Measurements from ENCODE around the gene GALE. TPM values are rescaled to one million over a fixed set of nuclear protein-coding genes. Genes with fewer than 3 reads are reported as not detected.

Gene GALE
- total and polyA plus RNA-seq, 2 of the 13 experiments (the other 11 are each of a cell fraction or from before 2014, with no cell fraction given), result 85.2 to 88.4 TPM

DNA sequence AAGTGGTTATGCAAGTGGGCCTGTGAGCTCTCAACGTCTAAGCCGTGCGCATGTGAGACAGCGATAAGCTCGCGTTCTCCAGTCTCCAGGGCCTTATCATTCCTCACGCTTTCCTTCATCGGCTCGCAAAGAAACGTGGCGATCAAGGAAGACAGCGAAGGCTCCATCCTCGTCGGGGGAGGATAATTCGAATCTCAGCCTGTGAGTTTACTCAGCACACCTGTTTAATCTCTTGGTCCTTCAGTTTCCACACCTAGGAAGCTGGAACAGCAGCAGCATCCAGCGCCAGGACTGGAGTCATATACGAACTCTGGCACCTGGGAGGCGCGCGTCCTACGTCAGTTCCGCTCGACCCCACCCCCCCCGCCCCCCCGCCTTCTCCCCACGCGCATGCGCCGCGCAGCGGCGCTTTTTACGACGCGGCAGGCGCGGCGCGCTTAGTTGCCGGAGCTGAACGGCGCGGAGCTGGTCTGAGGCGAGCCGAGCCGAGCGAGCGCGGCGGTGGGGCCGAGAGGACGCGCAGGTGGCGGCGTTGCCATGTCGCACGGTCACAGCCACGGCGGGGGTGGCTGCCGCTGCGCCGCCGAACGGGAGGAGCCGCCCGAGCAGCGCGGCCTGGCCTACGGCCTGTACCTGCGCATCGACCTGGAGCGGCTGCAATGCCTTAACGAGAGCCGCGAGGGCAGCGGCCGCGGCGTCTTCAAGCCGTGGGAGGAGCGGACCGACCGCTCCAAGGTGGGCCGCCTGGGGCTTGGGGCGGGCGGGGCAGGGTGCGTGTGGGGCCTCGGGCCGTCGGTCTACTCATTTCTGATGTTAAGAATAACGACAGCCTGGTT lies 22.4 kb downstream of the GALE start, which contains the start of gene PITHD1 (continued):
- TF ChIP-seq AGO2 (optimal IDR thresholded peaks at IDR 0.05; ENCODE audit: low read depth, low read length) (no peak), GATAD2A (CRISPR knock-in tag; IDR thresholded peaks at IDR 0.05) (peak; percentile 60; the same call in 1 of the 2 replicates), MAZ (IDR thresholded peaks at IDR 0.05; ENCODE audit: borderline replicate concordance, low read depth, low read length) (no peak), MAZ (CRISPR knock-in tag; IDR thresholded peaks at IDR 0.05; ENCODE audit: low read depth) (peak; percentile 80), TOPORS (CRISPR knock-in tag; IDR thresholded peaks at IDR 0.05) (peak; percentile 9; the same call in 1 of the 2 replicates), PTBP1 (IDR thresholded peaks at IDR 0.05; ENCODE audit: low read depth, low read length, poor library complexity, severe bottlenecking) (no peak), ZFP1 (CRISPR knock-in tag; IDR thresholded peaks at IDR 0.05) (0 out of 2 replicates have a peak, but pooled peaks have one; percentile 52), PRPF4 (IDR thresholded peaks at IDR 0.05; ENCODE audit: low read depth, low read length, poor library complexity, severe bottlenecking) (no peak), CBX2 (IDR thresholded peaks at IDR 0.05; ENCODE audit: low read depth, low read length) (no peak), CBX2 (CRISPR knock-in tag; IDR thresholded peaks at IDR 0.05; ENCODE audit: low read depth) (no peak), ZNF530 (CRISPR knock-in tag; IDR thresholded peaks at IDR 0.05; ENCODE audit: low read depth) (no peak), ZBTB1 (CRISPR knock-in tag; IDR thresholded peaks at IDR 0.05; ENCODE audit: borderline replicate concordance) (no peak), STAG1 (CRISPR knock-in tag; IDR thresholded peaks at IDR 0.05) (peak; percentile 21; the same call in 1 of the 2 replicates), MEF2D (CRISPR knock-in tag; IDR thresholded peaks at IDR 0.05) (0 out of 2 replicates have a peak, but pooled peaks have one; percentile 38), SALL2 (CRISPR knock-in tag; IDR thresholded peaks at IDR 0.05) (peak; percentile 76), MED8 (CRISPR knock-in tag; IDR thresholded peaks at IDR 0.05; ENCODE audit: insufficient replicate concordance) (peak; percentile 47), ARNTL (CRISPR knock-in tag; IDR thresholded peaks at IDR 0.05) (0 out of 2 replicates have a peak, but pooled peaks have one; percentile 38), THAP11 (CRISPR knock-in tag; IDR thresholded peaks at IDR 0.05) (peak; percentile 78), SP5 (CRISPR knock-in tag; IDR thresholded peaks at IDR 0.05; ENCODE audit: borderline replicate concordance, low read depth) (no peak; the same call in 1 of the 2 replicates), FOSL2 (CRISPR knock-in tag; IDR thresholded peaks at IDR 0.05) (peak; percentile 22), ZNF841 (CRISPR knock-in tag; IDR thresholded peaks at IDR 0.05; ENCODE audit: borderline replicate concordance) (no peak)
- TF ChIP-seq, protein P1, sequence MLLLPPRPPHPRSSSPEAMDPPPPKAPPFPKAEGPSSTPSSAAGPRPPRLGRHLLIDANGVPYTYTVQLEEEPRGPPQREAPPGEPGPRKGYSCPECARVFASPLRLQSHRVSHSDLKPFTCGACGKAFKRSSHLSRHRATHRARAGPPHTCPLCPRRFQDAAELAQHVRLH (CRISPR knock-in tag; IDR thresholded peaks at IDR 0.05; ENCODE audit: borderline replicate concordance, low read depth), result no peak
- TF ChIP-seq, protein P2, sequence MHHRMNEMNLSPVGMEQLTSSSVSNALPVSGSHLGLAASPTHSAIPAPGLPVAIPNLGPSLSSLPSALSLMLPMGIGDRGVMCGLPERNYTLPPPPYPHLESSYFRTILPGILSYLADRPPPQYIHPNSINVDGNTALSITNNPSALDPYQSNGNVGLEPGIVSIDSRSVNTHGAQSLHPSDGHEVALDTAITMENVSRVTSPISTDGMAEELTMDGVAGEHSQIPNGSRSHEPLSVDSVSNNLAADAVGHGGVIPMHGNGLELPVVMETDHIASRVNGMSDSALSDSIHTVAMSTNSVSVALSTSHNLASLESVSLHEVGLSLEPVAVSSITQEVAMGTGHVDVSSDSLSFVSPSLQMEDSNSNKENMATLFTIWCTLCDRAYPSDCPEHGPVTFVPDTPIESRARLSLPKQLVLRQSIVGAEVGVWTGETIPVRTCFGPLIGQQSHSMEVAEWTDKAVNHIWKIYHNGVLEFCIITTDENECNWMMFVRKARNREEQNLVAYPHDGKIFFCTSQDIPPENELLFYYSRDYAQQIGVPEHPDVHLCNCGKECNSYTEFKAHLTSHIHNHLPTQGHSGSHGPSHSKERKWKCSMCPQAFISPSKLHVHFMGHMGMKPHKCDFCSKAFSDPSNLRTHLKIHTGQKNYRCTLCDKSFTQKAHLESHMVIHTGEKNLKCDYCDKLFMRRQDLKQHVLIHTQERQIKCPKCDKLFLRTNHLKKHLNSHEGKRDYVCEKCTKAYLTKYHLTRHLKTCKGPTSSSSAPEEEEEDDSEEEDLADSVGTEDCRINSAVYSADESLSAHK (CRISPR knock-in tag; IDR thresholded peaks at IDR 0.05; ENCODE audit: borderline replicate concordance), result no peak; the same call in 1 of the 2 replicates
- TF ChIP-seq, protein P3, sequence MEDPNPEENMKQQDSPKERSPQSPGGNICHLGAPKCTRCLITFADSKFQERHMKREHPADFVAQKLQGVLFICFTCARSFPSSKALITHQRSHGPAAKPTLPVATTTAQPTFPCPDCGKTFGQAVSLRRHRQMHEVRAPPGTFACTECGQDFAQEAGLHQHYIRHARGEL (CRISPR knock-in tag; IDR thresholded peaks at IDR 0.05), result 0 out of 2 replicates have a peak, but pooled peaks have one; percentile 42
- TF ChIP-seq, protein P4, sequence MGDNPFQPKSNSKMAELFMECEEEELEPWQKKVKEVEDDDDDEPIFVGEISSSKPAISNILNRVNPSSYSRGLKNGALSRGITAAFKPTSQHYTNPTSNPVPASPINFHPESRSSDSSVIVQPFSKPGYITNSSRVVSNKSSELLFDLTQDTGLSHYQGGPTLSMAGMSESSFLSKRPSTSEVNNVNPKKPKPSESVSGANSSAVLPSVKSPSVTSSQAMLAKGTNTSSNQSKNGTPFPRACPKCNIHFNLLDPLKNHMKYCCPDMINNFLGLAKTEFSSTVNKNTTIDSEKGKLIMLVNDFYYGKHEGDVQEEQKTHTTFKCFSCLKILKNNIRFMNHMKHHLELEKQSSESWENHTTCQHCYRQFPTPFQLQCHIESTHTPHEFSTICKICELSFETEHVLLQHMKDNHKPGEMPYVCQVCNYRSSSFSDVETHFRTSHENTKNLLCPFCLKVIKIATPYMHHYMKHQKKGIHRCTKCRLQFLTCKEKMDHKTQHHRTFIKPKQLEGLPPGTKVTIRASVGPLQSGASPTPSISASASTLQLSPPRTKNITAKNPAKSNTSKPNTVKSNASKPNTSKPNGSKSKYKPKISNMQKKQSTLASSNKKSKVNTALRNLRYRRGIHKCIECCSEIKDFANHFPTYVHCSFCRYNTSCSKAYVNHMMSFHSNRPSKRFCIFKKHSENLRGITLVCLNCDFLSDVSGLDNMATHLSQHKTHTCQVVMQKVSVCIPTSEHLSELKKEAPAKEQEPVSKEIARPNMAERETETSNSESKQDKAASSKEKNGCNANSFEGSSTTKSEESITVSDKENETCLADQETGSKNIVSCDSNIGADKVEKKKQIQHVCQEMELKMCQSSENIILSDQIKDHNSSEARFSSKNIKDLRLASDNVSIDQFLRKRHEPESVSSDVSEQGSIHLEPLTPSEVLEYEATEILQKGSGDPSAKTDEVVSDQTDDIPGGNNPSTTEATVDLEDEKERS (CRISPR knock-in tag; IDR thresholded peaks at IDR 0.05), result peak; percentile 58; the same call in 1 of the 2 replicates
